H1 (cell line): Measurements from ENCODE around the gene SLC39A11.

Experiments
- CEBPB ChIP-seq: IDR thresholded peaks from 2 replicates; pipeline ENCODE4 v1.6.1; 2012; ENCODE audit warnings: low read depth, low read length
- CTCF ChIP-seq, 3 experiments: IDR thresholded peaks; 1 replicate in 2 of 3; 2 replicates in 1 of 3; pipeline versions ENCODE4 v1.5.1 to v1.6.1; 2011; ENCODE audit warnings: low read length in 3 of 3, mild to moderate bottlenecking in 3 of 3, inconsistent platforms in 2 of 3, low read depth in 1 of 3, moderate library complexity in 1 of 3; ENCODE audit not compliant: insufficient read depth in 1 of 3; ENCODE audit errors: control extremely low read depth in 1 of 3
- E2F6 ChIP-seq: IDR thresholded peaks from 2 replicates; pipeline ENCODE4 v1.6.1; 2012; ENCODE audit warnings: inconsistent platforms
- EP300 ChIP-seq, 2 experiments: IDR thresholded peaks; 1 replicate in 1 of 2; 2 replicates in 1 of 2; pipeline ENCODE4 v1.6.1; 2011 to 2012; ENCODE audit warnings: low read depth in 2 of 2, low read length in 2 of 2, mild to moderate bottlenecking in 2 of 2, borderline replicate concordance in 1 of 2, inconsistent platforms in 1 of 2, moderate library complexity in 1 of 2
- HDAC6 ChIP-seq: IDR thresholded peaks from one replicate; pipeline ENCODE4 v1.7.1; 2012; ENCODE audit warnings: low read depth, mild to moderate bottlenecking, inconsistent platforms, low read length, moderate library complexity
- PHF8 ChIP-seq: fragments of 200-600 bp; sonication (generic); conservative IDR thresholded peaks from 2 replicates; pipeline ENCODE4 v1.7.1; 2012; ENCODE audit warnings: low read depth, mild to moderate bottlenecking, inconsistent platforms, low read length, moderate library complexity
- POLR2A ChIP-seq, 2 experiments: IDR thresholded peaks; 1 replicate in 1 of 2; 2 replicates in 1 of 2; pipeline ENCODE4 v1.6.1; 2011; ENCODE audit warnings: low read depth in 2 of 2, low read length in 2 of 2, mild to moderate bottlenecking in 2 of 2; ENCODE audit errors: control extremely low read depth in 1 of 2
- POLR2AphosphoS5 ChIP-seq: IDR thresholded peaks from 2 replicates; pipeline ENCODE4 v1.6.1; 2011; ENCODE audit warnings: low read depth, low read length
- RFX5 ChIP-seq: IDR thresholded peaks from 2 replicates; pipeline ENCODE4 v1.6.1; 2011; ENCODE audit warnings: low read depth, low read length, improper control_type of control experiment, borderline replicate concordance
- SP1 ChIP-seq: IDR thresholded peaks from 2 replicates; pipeline ENCODE4 v1.6.1; 2011; ENCODE audit warnings: low read depth, low read length
- TBP ChIP-seq: IDR thresholded peaks from 2 replicates; pipeline ENCODE4 v1.6.1; 2011; ENCODE audit warnings: low read depth, low read length, improper control_type of control experiment

DNA sequence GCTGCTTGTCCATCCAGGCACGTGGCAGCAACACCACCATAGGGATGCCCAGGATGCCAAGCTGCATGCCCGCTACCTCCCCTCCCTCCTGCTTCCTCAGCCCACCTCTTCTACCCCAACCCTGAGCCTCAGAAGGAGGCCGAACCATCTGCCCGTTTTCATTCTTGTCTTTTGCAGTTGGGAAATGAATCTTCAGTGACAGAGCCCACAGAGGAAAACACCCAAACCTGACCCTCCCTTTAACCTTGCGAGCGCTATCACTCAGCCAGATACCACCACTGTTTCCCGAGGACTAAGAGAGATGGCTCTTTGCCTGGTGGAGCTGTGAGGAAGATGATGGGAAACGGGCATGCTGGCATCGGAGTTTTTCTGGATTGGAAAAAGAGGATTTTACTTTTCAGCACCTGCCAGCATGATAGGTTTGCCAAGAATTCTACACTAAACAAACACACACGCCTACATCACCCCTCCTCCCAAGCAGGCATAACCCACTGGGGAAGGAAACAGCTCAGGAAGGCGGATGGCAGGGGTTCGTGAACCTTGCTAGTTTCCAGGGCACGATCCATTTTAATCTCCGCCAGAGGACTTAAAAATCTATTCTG is 457.4 kb downstream of the SLC39A11 start:
- TF ChIP-seq POLR2AphosphoS5 (no peak), CTCF (IDR thresholded peaks at IDR 0.05; ENCODE audit: control extremely low read depth in 1 of 3, insufficient read depth in 1 of 3, low read depth in 1 of 3, low read length in 3 of 3) (no peak), PHF8 (no peak), CEBPB (no peak), HDAC6 (no peak), RFX5 (no peak), POLR2A (IDR thresholded peaks at IDR 0.05; ENCODE audit: control extremely low read depth in 1 of 2, low read depth in 2 of 2, low read length in 2 of 2) (no peak), E2F6 (no peak), TBP (no peak), SP1 (no peak), EP300 (IDR thresholded peaks at IDR 0.05; ENCODE audit: borderline replicate concordance in 1 of 2, low read depth in 2 of 2, low read length in 2 of 2) (no peak)
